Measurements from ENCODE around the gene CAVIN4. TPM values are rescaled to one million over a fixed set of nuclear protein-coding genes. Genes with fewer than 3 reads are reported as not detected.

The CAVIN4 gene
- polyA plus RNA-seq, 1 donor (not counting 4 experiments of a cell fraction or from before 2014, with no cell fraction given), result 0.18 TPM

- Histone ChIP-seq H3K79me2 (ENCODE audit: control insufficient read depth, insufficient read depth, low read length) (no peaks in the 10 kb centered on the region), H3K4me2 (ENCODE audit: control insufficient read depth, extremely low read depth, insufficient read depth, low read depth, low read length) (no peak overlapping the region), H3K9me1 (ENCODE audit: control insufficient read depth, extremely low read depth, insufficient read depth, low read length) (no peaks in the 10 kb centered on the region), H3K36me3 (ENCODE audit: control insufficient read depth in 2 of 2, extremely low read depth in 1 of 2, insufficient read depth in 2 of 2, low read length in 2 of 2) (no peaks in the 10 kb centered on the region), H3K4me1 (ENCODE audit: control insufficient read depth, extremely low read depth, insufficient read depth, low read length) (peaks cover 9% of the 10 kb centered on the region), H3K27ac (ENCODE audit: control insufficient read depth, insufficient read depth, low read length) (no peak overlapping the region), H4K20me1 (ENCODE audit: control insufficient read depth, extremely low read depth, insufficient read depth, low read length) (no peaks in the 10 kb centered on the region), H3K9me3 (ENCODE audit: control insufficient read depth, low read depth, low read length) (no peaks in the 10 kb centered on the region), H3K27me3 (ENCODE audit: control insufficient read depth, extremely low read depth, insufficient read depth, low read length) (no peaks in the 10 kb centered on the region), H2AFZ (ENCODE audit: control insufficient read depth, low read length) (no peak overlapping the region), H3K4me3 (ENCODE audit: control insufficient read depth in 2 of 3, extremely low read depth in 1 of 3, insufficient read depth in 2 of 3, low read depth in 1 of 3, low read length in 3 of 3) (no peak overlapping the region), H3K9ac (ENCODE audit: control insufficient read depth, extremely low read depth, insufficient read depth, low read length) (no peak overlapping the region)
- no peak for TF ChIP-seq EZH2 (IDR thresholded peaks at IDR 0.05; ENCODE audit: low read length)
- no peak for TF ChIP-seq CTCF (optimal IDR thresholded peaks at IDR 0.05 in 1 of 3, IDR thresholded peaks at IDR 0.05 in 1 of 3, conservative IDR thresholded peaks at IDR 0.05 in 1 of 3; ENCODE audit: extremely low read depth in 1 of 3, insufficient read depth in 2 of 3, low read length in 3 of 3)
- no peak for DNase-seq (ENCODE audit: low read depth, low spot score)
- dilution Hi-C loops (cut with MboI; ENCODE audit: extremely low pct_ligation_motif_present, low sequenced_read_pairs), result loop anchor here (25.0 kb wide), 1 partner anchor 279 kb away; no protein-coding TSS in a partner anchor
- no peak for FAIRE-seq
Observed at GRCh38 chr9:100591139-100591538, 13.3 kb downstream of the CAVIN4 start.

DNA sequence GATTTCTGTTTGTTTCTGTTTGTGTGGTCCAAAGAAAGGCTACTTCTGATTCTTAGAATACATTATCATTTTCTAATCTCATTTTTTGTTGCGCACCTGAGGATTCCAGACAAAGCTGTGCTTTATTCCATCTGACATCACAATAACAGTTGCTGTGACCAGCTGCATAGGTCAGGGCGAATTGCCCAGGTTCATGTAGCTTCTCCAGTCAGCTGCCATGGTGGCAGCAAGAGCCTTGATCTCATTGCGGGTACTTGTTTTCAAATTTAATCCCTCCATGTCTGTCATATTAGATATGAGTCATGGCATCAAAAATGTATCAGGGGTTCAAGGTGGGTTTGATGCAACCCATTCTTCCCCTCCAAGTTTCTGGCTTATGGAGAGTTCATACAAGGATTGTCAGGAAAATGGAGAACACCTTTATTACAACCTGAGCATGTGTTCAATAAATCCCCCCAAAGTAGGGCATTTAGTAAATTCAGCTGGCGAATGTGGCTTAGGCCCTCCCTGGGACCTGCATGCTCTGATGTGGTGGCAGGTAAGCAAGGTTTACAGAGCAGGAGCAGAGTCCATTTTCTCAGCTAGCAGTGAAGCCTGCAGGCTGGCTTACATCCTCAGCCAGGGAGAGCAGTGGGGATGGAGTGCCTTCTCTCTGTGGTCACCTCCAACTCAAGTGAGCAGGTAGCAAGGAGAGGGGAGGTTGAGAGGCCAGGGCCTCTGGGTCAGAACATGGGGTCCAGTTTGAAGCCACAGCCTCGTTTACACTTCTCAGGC, 13.9 kb downstream of the CAVIN4 start:
- Histone ChIP-seq H3K9me1 (ENCODE audit: control insufficient read depth, extremely low read depth, insufficient read depth, low read length) (no peaks in the 10 kb centered on the region), H2AFZ (ENCODE audit: control insufficient read depth, low read length) (no peak overlapping the region), H3K9me3 (ENCODE audit: control insufficient read depth, low read depth, low read length) (no peaks in the 10 kb centered on the region), H3K36me3 (ENCODE audit: control insufficient read depth in 2 of 2, extremely low read depth in 1 of 2, insufficient read depth in 2 of 2, low read length in 2 of 2) (no peaks in the 10 kb centered on the region), H3K4me1 (ENCODE audit: control insufficient read depth, extremely low read depth, insufficient read depth, low read length) (peaks cover 7% of the 10 kb centered on the region), H3K27ac (ENCODE audit: control insufficient read depth, insufficient read depth, low read length) (no peak overlapping the region), H3K9ac (ENCODE audit: control insufficient read depth, extremely low read depth, insufficient read depth, low read length) (no peak overlapping the region), H3K27me3 (ENCODE audit: control insufficient read depth, extremely low read depth, insufficient read depth, low read length) (peaks cover 4% of the 10 kb centered on the region), H3K4me2 (ENCODE audit: control insufficient read depth, extremely low read depth, insufficient read depth, low read depth, low read length) (no peak overlapping the region), H3K79me2 (ENCODE audit: control insufficient read depth, insufficient read depth, low read length) (no peaks in the 10 kb centered on the region), H3K4me3 (ENCODE audit: control insufficient read depth in 2 of 3, extremely low read depth in 1 of 3, insufficient read depth in 2 of 3, low read depth in 1 of 3, low read length in 3 of 3) (no peak overlapping the region), H4K20me1 (ENCODE audit: control insufficient read depth, extremely low read depth, insufficient read depth, low read length) (no peaks in the 10 kb centered on the region)
- TF ChIP-seq EZH2 (IDR thresholded peaks at IDR 0.05; ENCODE audit: low read length), result no peak
- no peak for FAIRE-seq
- dilution Hi-C loops (cut with MboI; ENCODE audit: extremely low pct_ligation_motif_present, low sequenced_read_pairs), result loop anchor here (25.0 kb wide), 1 partner anchor 280 kb away; no protein-coding TSS in a partner anchor
- no peak for DNase-seq (ENCODE audit: low read depth, low spot score)

Data from keratinocyte (primary cell).